ENCODE measurements around the gene LRRC71. TPM values are rescaled to one million over a fixed set of nuclear protein-coding genes. Genes with fewer than 3 reads are reported as not detected.

The LRRC71 gene
- total RNA-seq, 1 donor: not detected

DNA sequence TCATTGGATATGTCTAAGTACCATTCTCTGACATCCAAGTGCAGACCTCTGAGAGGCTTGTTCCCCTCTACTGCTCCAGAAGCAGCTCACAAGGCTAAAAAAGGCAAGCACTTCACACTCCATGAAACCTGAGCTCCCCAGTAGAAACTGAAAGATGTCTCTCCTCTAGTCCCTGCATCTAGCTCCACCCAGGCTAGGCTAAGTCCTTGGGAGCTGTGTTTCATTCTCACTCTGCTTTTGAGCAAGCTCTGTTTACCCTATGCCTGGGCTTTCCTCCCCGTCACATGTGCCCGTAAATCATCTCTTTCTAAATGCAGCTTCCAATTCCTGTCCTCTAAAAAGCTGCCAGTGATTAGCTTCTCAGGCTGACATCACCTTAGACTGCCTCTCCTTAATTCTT lies 39.0 kb downstream of the LRRC71 start:
- H3K9me3 ChIP-seq (ENCODE audit: low read depth, low read length): no peaks in the 10 kb centered on the region
- H3K4me3 ChIP-seq (ENCODE audit: low read length): no peak overlapping the region
- H3K4me1 ChIP-seq (ENCODE audit: insufficient read depth, low read length): peaks cover 30% of the 10 kb centered on the region
- no peaks in the 10 kb centered on the region for H3K27me3 ChIP-seq (ENCODE audit: insufficient read depth, low read length)

GRCh38 chr1:156959925-156960324 lies 39.5 kb downstream of the LRRC71 start:
- peaks cover 32% of the 10 kb centered on the region for H3K4me1 ChIP-seq (ENCODE audit: insufficient read depth, low read length)
- H3K27me3 ChIP-seq (ENCODE audit: insufficient read depth, low read length): no peaks in the 10 kb centered on the region
- no peak overlapping the region for H3K4me3 ChIP-seq (ENCODE audit: low read length)
- no peaks in the 10 kb centered on the region for H3K9me3 ChIP-seq (ENCODE audit: low read depth, low read length)

DNA sequence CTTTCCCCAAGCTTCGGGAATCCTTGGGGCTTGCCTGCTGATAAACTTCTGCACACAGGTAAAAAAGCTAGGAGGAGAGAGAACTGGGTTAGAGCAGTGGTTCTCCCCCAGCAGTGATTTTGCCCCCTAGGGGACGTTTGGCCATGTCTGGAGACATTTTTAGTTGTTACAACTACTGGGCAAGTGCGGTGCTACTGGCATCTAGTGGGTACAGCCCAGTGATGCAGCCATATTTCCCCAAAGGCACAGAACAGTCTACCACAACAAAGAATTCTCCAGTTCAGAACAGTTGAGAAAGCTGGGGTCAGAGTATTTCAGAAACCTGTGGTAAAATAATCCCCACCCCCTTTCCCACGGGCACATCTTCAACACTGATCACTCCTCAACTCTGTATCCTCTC lies 41.3 kb downstream of the LRRC71 start:
- Histone ChIP-seq H3K4me3 (ENCODE audit: low read length) (no peak overlapping the region), H3K27me3 (ENCODE audit: insufficient read depth, low read length) (no peaks in the 10 kb centered on the region), H3K4me1 (ENCODE audit: insufficient read depth, low read length) (peaks cover 32% of the 10 kb centered on the region), H3K9me3 (ENCODE audit: low read depth, low read length) (no peaks in the 10 kb centered on the region)

DNA sequence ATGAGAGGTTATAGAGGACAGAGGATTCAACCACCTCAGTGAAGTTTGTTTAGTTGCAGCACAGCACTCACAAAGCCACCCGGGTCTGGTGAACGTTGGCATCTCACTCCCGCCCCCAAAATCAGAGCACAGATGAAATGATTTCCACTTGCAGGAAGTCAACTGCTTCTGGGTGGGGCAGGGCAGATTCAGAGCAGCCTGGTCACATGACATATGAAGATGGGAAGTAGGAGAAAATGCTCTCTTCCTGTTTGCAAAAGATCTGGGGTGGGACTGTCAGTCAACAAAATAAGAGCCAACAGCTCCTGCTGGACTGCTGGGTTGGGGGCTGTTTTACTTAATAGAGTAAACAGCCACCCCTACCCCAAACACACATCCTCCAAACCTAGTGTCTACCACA lies 43.2 kb downstream of the LRRC71 start:
- no peaks in the 10 kb centered on the region for H3K9me3 ChIP-seq (ENCODE audit: low read depth, low read length)
- H3K4me3 ChIP-seq (ENCODE audit: low read length): peak overlapping the region; percentile 32
- no peaks in the 10 kb centered on the region for H3K27me3 ChIP-seq (ENCODE audit: insufficient read depth, low read length)
- H3K4me1 ChIP-seq (ENCODE audit: insufficient read depth, low read length): peaks cover 32% of the 10 kb centered on the region

DNA sequence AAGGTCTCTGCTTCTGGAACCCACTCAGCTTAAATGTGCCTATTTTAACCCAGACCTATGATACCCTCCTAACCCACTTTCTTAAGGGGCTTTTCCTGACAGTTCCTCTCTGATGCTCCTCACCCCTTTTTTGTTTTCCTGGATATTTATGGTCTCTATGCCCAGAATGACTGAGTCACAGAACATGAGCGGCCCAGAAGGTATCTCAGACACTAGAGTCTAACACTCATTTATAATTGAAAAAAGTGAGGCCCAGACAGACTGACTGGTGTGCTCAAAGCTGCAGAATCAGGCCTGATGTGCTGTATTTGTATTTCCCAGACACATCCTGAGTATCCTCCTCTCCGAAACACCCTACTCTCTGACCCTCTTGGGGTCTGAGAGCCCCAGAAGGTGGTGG lies 44.0 kb downstream of the LRRC71 start:
- Histone ChIP-seq H3K27me3 (ENCODE audit: insufficient read depth, low read length) (no peaks in the 10 kb centered on the region), H3K9me3 (ENCODE audit: low read depth, low read length) (no peaks in the 10 kb centered on the region), H3K4me1 (ENCODE audit: insufficient read depth, low read length) (peaks cover 32% of the 10 kb centered on the region), H3K4me3 (ENCODE audit: low read length) (no peak overlapping the region)

GRCh38 chr1:156969496-156969895 lies 49.1 kb downstream of the LRRC71 start:
- Histone ChIP-seq H3K4me1 (ENCODE audit: insufficient read depth, low read length) (peaks cover 2% of the 10 kb centered on the region), H3K4me3 (ENCODE audit: low read length) (no peak overlapping the region), H3K9me3 (ENCODE audit: low read depth, low read length) (no peaks in the 10 kb centered on the region), H3K27me3 (ENCODE audit: insufficient read depth, low read length) (no peaks in the 10 kb centered on the region)

DNA sequence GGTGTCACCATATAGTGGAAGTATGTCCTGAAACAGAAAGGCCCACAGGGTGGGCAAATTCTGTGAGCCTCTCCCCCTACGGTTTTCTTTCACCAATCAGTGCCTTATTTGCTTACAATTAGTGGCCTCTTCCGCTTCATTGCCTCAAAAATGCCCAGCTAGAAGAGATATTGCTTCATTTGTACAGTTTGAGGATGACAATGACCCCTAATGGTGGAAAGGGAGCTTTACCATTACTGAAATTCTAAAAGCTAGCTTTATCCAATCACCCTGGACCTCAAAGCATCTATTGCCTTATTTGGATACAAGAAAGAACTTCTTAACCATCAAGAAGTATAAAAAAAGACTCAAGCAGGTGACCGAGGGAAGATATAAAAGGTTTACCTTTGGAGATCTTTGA lies 49.6 kb downstream of the LRRC71 start:
- Histone ChIP-seq H3K9me3 (ENCODE audit: low read depth, low read length) (no peaks in the 10 kb centered on the region), H3K4me3 (ENCODE audit: low read length) (no peak overlapping the region), H3K4me1 (ENCODE audit: insufficient read depth, low read length) (no peaks in the 10 kb centered on the region), H3K27me3 (ENCODE audit: insufficient read depth, low read length) (no peaks in the 10 kb centered on the region)

GRCh38 chr1:156973417-156973816 lies 53.0 kb downstream of the LRRC71 start:
- Histone ChIP-seq H3K27me3 (ENCODE audit: insufficient read depth, low read length) (no peaks in the 10 kb centered on the region), H3K4me3 (ENCODE audit: low read length) (no peak overlapping the region)

GRCh38 chr1:156975084-156975483 lies 54.7 kb downstream of the LRRC71 start:
- H3K4me1 ChIP-seq (ENCODE audit: insufficient read depth, low read length): no peaks in the 10 kb centered on the region

More at GRCh38 chr1:156973417-156973816, 53.0 kb downstream of the LRRC71 start:
- Histone ChIP-seq H3K9me3 (ENCODE audit: low read depth, low read length) (no peaks in the 10 kb centered on the region), H3K4me1 (ENCODE audit: insufficient read depth, low read length) (no peaks in the 10 kb centered on the region)

GRCh38 chr1:156980551-156980950 lies 60.1 kb downstream of the LRRC71 start:
- peaks cover 2% of the 10 kb centered on the region for H3K27me3 ChIP-seq (ENCODE audit: insufficient read depth, low read length)
- no peaks in the 10 kb centered on the region for H3K4me1 ChIP-seq (ENCODE audit: insufficient read depth, low read length)

More at GRCh38 chr1:156975084-156975483, 54.7 kb downstream of the LRRC71 start:
- Histone ChIP-seq H3K27me3 (ENCODE audit: insufficient read depth, low read length) (peaks cover 2% of the 10 kb centered on the region), H3K4me3 (ENCODE audit: low read length) (no peak overlapping the region), H3K9me3 (ENCODE audit: low read depth, low read length) (no peaks in the 10 kb centered on the region)

More at GRCh38 chr1:156980551-156980950, 60.1 kb downstream of the LRRC71 start:
- H3K9me3 ChIP-seq (ENCODE audit: low read depth, low read length): no peaks in the 10 kb centered on the region
- H3K4me3 ChIP-seq (ENCODE audit: low read length): no peak overlapping the region

Other genes starting within 250 kb of the LRRC71 start
- gene NES, start 243.2 kb upstream of the LRRC71 start, total RNA-seq: not detected
- gene CRABP2, start 215.0 kb upstream of the LRRC71 start, total RNA-seq: 0.42 TPM
- 5.0 TPM for gene METTL25B, start 192.2 kb upstream of the LRRC71 start, total RNA-seq
- gene ISG20L2, start 191.9 kb upstream of the LRRC71 start, total RNA-seq: 36.0 TPM
- gene MRPL24, start 179.5 kb upstream of the LRRC71 start, total RNA-seq: 3.9 TPM
- 98.9 TPM for gene HDGF, start 169.0 kb upstream of the LRRC71 start, total RNA-seq
- 19.6 TPM for gene PRCC, start 153.1 kb upstream of the LRRC71 start, total RNA-seq
- 19.1 TPM for gene SH2D2A, start 103.8 kb upstream of the LRRC71 start, total RNA-seq
- gene INSRR, start 61.5 kb upstream of the LRRC71 start, total RNA-seq: not detected
- gene NTRK1, start 59.8 kb upstream of the LRRC71 start, total RNA-seq: 0.31 TPM
- gene PEAR1, start 26.9 kb upstream of the LRRC71 start, total RNA-seq: 1.7 TPM
- 18.3 TPM for gene ARHGEF11, start 125.1 kb downstream of the LRRC71 start, total RNA-seq
- 0.10 TPM for gene ETV3L, start 179.2 kb downstream of the LRRC71 start, total RNA-seq
- gene ETV3, start 217.8 kb downstream of the LRRC71 start, total RNA-seq: 101 TPM